ENCODE data around the gene GORASP1.

The GORASP1 gene

GRCh38 chr3:39124876-39125840 is 17.7 kb upstream of the GORASP1 start:
- no peak for DNase-seq

GRCh38 chr3:39122813-39123212 is 15.4 kb upstream of the GORASP1 start:
- no peak for DNase-seq

- no peak for DNase-seq
These were observed 14.2 kb upstream of the GORASP1 start for GRCh38 chr3:39121621-39122020.

- no peak for DNase-seq
These were observed 11.7 kb upstream of the GORASP1 start for GRCh38 chr3:39118931-39119660.

- no peak for DNase-seq
These were observed 10.7 kb upstream of the GORASP1 start for GRCh38 chr3:39118079-39118478.

- no peak for DNase-seq
These were observed 8.4 kb upstream of the GORASP1 start for GRCh38 chr3:39115870-39116269.

- DNase-seq: no peak
These were observed 7.0 kb upstream of the GORASP1 start for GRCh38 chr3:39114456-39114855.

GRCh38 chr3:39113291-39113690 is 5.9 kb upstream of the GORASP1 start:
- no peak for DNase-seq

GRCh38 chr3:39112535-39112934 is 5.1 kb upstream of the GORASP1 start:
- DNase-seq: no peak

- DNase-seq: no peak
These were observed 4.7 kb upstream of the GORASP1 start for GRCh38 chr3:39112113-39112512.

GRCh38 chr3:39110041-39110639 is 2.7 kb upstream of the GORASP1 start:
- DNase-seq: no peak

GRCh38 chr3:39109086-39109485 is 1.7 kb upstream of the GORASP1 start:
- DNase-seq: no peak

- no peak for DNase-seq
These were observed 828 bp upstream of the GORASP1 start for GRCh38 chr3:39108200-39108710.

- DNase-seq: no peak
These were observed 508 bp downstream of the GORASP1 start for GRCh38 chr3:39106851-39107387.

GRCh38 chr3:39106281-39106811 is 1.1 kb downstream of the GORASP1 start:
- DNase-seq: no peak

GRCh38 chr3:39105687-39106063 is 1.8 kb downstream of the GORASP1 start:
- DNase-seq: no peak

- DNase-seq: no peak
These were observed 2.3 kb downstream of the GORASP1 start for GRCh38 chr3:39104961-39105686.

GRCh38 chr3:39103791-39104552 is 3.5 kb downstream of the GORASP1 start:
- no peak for DNase-seq

- no peak for DNase-seq
These were observed 4.1 kb downstream of the GORASP1 start for GRCh38 chr3:39103324-39103693.

- DNase-seq: no peak
These were observed 4.7 kb downstream of the GORASP1 start for GRCh38 chr3:39102504-39103323.
